Fibroblast of upper back skin (primary cell): ENCODE measurements around the gene UVSSA.
A peak's percentile ranks its signal among the peaks of the same experiment; 100 is the strongest.

ENCODE experiments used
- DNase-seq: peaks from one replicate; pipeline ENCODE4 v3.0.0-alpha.2; 2013

Gene UVSSA

DNA sequence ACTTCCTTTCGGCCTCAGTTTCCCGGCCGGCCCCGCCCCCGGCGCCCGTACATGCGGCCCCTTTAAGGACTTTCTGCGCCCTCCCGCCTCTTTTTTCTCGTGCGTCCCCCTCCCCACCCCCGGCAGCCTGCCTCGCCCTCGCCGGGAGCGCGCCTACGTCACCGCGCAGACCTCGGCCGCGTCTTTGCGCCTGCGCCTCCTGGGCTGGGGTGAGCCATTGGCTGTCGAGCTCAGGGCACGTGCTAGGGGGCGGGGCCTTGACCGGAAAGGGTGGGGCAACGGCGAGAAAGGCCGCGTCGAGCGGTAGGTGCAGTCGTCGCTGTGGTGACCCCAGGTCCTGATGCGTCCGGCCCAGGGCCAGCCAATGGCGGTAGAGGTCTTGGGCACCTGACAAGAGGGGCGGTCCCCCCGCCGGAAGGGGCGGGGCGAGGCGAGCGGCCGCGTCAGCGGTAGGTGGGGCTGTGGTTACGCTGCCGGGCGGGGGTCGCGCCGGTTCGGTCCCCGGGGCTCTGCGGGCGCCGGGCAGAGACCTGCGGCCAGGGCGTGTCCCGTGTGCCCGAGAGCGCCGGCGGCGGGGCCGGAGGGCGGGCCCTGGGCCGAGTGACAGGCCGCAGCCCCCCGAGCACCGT, at the start of gene UVSSA:
TSS of gene UVSSA (plus strand) at position 428 of the 629 bp plus-strand sequence. CDS start 884 bp downstream, outside the sequence.
- peak; percentile 99 for DNase-seq

DNA sequence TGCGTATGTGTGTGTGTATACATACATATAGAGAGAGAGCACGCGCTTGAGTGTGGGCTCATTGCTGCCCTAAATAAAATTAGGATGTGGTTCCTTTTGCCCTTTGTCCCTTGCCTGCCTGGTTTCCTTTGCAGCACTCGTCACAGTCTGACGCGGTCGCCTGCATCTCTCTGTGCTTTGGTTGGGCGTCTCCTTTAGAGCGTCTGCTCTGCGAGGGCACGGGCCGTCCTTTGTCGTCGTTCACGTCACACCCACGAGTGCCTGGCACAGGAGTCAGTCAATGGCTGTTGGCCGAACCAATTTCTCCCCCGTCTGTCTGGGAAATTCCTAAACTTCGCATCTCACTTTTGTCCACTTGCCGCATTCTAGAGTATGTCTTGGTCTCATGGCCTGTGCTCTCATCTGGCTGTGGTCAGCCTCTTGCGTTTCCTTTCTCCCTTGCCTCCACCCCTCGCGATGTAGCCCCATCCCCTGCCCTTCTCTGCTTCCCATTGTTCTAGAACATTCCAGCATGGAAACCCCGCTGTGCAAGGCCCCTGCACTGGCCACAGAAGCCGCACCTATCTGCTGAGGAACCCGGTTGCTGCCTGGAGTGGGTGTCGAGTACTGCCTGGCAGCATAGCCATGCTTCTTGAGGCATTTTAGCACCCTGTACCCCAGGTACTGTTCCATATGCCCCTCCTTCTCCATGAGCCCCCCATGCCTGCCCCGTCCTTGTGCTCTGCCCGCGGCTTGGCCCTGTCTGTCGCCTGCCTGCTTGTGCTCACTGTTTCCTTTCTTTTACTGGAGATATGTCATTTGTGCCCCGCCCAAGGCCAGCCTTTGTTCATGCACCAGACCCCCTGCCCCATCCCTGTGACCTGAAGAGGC, 49.3 kb upstream of the UVSSA start:
- no peak for DNase-seq

GRCh38 chr4:1298461-1298860, 48.5 kb upstream of the UVSSA start:
- no peak for DNase-seq

GRCh38 chr4:1299301-1299860, 47.6 kb upstream of the UVSSA start:
- DNase-seq, result no peak

DNA sequence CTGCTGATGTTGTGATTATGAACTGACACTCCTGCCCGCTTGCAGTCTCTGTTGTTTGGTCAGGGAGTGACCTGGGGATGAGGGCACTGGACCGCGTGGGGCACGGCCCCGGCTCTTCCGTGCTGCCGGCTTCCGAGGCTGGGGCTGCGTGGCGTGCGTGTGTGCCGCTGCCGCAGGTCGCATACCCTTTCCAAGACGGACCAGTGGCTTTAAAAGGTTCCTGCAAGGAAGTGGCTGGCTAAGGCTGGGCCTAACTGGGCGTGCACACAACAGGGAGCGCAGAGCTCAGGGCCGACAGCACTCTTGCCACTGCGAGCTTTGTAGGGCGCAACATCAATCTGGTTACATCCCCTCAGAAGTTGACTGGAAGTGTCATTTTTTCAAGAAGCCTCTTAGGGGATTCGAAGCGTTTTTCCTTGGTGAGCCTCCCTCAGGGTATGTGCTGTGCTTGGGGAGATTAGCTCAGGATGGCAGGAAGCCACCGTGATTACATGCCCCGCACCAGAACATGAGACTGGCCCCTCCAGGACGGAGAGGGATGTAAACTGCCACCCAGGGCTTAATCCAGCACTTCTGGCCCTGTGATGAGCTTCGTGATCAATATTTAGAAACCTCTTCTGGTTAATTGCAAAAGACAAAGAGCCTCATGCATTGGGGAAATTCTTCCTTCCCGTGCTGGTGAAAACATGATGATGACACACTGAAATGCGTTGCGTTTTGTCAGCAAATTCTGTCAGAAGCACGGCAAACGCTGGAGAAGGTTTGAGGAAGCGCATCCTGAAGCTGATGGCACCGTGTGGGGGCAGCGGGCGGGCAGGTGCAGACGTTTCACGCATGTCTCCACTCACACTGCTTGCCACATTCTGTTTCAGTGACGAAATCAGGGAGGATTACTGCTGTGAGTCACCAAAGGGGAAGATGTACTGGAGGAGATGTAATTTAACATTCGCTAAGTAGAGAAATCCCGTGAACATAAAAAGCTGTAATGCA, 46.2 kb upstream of the UVSSA start:
- peak; percentile 18 for DNase-seq

- DNase-seq, result no peak
These were observed 44.8 kb upstream of the UVSSA start for GRCh38 chr4:1302159-1302558.

DNA sequence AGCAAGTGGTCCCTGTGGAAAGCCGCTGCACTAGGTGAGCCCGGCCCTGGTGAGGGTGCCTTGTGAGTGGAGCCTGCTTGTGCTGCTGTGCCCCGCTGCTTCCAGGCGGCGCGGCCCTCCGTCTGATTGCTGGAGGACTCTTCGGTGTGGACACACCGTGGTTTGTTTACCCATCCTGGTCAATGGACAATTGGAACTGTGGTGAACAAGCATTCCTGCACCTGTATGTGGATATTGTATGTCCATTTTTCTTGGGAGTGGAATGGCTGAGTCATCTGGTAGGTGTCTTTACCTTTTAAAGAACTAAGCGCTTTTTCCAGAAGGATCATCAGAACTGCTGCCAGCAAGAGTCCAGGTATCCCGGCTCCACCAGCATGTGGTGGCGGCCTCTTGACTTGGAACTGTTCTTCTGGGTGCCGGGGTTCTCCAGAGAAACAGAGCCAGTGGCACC, 41.7 kb upstream of the UVSSA start:
- no peak for DNase-seq

- no peak for DNase-seq
These were observed 41.1 kb upstream of the UVSSA start for GRCh38 chr4:1305781-1306455.

GRCh38 chr4:1307951-1308735, 38.9 kb upstream of the UVSSA start:
- DNase-seq, result no peak

DNA sequence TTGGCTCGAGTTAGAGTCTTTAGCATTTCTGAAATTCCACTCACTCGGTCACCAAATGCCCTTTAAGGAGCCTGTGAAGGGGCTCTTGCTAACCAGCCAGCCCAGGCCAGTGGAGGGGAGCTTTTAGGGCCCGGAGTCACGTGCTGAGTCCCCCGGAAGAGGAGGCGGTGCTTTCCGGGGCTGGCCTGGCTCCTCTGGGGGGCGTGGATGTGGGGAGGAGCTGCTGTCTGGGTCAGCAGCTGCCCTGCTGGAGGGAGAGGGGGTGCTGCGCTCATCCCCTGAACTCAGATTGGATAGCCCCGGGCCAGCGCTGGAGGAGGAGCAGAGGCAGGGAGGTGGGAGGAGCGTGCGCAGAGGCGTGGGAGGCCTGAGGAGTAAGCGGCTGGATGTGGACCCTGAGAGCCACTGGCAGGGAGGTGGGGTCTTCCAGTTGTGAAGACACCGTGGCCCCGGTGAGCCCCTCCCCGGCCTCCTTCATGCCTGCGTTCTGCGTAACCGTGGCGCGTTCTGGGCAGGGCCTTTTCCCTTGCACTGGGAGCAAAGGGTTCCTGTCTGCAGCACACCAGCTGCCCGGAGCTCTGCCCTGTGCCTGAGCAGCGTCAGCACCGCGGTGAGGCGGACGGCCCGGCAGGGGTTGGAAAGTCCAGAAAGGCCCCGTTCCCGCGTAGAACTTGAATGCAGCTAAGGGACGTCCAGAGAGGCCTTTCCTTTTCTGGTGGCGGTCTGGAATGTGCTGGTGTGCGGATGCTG, 37.6 kb upstream of the UVSSA start:
- peak; percentile 91 for DNase-seq

DNA sequence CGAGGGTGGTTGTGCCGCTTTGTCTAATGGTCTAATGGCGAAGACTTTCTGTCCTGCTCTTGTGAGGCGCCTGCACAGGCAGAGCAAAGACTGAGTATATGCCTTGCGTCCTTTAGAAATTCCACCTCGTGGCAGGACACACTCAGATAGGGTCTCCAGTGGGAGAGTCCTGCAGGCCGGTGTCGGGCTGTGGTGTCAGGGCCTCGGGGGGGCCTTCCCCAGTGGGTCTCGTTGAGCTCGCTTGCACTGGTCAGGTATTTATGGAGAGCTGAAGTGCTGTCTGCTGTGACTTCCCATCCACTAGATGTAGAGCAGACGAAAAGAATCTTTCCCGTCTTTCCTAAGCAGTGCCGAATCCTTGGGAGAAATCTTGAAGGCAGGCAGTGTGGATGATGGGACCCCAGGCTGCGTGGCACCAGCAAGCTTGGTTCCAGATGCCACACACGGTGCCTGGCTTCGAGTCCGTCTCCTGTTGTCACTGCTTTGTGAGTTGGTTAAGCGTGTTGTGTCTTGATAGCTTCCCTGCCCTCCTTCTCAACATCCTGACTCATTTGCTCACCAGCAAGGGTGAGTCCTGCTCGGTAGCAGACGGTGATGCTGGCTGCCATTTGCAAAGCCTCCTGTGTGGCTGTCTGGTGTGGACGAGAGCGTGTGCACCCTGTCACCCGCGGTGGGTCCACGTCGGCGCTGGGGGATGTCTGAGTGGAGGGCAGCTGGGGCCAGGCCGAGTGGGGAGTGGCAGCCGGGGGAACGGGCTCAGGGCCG, 36.8 kb upstream of the UVSSA start:
- no peak for DNase-seq

DNA sequence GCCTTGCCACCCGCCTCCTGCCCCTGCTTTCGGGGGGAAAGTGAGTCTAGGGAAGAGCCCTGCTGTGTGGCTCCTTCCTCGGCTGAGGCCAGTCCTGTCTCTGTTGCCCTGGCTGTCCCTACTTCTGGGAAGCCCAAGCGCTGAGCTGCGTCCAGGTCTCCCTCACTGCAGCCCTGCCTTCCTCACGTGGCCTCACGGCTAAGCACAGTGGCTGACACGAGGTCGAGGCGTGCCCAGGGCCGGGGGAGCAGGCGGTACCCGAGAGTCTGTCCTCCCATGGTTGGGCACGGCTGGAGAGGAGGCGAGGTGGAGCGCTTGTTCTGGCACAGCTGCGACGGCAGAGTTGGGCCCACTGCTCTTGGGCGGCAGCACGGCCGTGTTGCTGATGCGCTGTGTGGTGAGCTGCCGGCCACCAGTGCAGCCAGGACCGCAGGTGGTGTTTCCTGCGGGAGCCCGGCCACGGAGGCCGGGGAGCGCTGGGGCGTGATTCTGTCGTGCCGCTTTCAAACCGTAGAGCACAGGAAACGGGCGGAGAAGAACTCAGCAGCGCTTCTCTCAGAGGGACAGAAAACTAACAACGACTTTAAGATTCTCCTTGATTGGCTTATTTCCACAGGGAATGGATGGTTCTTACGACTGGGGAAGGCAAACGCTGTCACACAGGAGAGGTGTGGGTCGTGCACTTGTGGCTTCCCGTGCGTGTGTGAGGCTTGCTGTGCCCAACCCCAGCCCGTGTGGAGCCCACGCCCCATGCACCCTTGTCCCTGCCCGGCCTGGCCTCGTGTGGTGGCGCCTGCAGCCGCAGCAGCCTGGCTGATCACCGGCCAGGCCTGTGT, 36.0 kb upstream of the UVSSA start:
- no peak for DNase-seq

- DNase-seq, result no peak
These were observed 34.0 kb upstream of the UVSSA start for GRCh38 chr4:1312821-1313640.

DNA sequence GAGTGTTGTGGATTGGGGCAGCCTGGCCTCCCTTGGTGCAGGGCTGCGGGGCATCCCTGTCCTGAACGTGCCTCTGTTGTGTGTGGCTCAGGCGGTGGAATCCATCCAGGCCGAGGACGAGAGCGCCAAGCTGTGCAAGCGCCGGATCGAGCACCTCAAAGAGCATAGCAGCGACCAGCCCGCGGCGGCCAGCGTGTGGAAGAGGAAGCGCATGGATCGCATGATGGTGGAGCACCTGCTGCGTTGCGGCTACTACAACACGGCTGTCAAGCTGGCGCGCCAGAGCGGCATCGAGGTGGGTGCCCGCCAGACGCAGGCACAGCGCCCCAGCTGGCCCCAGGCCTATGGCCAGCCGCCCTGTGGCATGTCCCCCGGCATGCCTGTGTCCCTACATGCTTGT, 31.7 kb upstream of the UVSSA start:
- DNase-seq, result no peak

DNA sequence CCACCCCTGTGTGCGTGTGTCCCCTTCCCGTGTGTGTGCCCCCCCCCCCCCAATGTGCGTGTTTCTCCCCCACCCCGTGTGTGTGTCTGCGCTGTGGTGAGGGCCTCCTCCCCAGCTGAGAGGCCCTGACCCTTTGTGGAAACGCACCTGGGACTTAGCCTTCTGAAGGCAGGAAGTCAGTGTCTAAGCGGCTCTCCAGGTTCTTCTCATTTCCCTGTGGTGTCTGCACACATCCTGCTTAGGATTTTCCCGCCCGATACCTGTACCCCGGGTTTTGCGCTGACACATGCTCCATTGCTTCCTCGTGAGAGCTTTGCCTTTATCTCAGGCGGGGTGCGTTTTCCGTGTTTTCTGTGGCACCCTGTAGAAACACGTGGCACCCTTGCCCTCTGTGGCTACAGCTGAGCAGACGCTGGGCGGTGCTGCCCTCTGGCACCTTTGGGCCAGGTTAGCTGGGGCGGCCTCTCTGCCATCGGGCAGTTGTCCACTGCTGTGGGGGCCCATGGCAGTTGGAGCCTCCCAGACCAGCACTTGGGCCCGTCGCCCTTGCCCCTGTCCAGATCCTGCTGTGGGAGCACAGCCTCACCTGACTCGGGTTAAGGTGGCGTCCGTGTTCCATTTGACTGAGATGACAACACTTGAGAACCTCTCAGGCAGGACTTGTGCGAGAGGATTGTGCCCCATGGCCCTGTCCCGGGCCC, 31.0 kb upstream of the UVSSA start:
- no peak for DNase-seq

- no peak for DNase-seq
These were observed 30.4 kb upstream of the UVSSA start for GRCh38 chr4:1316537-1317168.
